Activated CD8-positive, alpha-beta memory T cell treated with anti-CD3 and anti-CD28 coated beads, Interleukin-2, amount 10 ng/mL, durations not matched to agents 7 days and 5 days (primary cell): ENCODE measurements around the gene MFSD2A. TPM values are rescaled to one million over a fixed set of nuclear protein-coding genes. Genes with fewer than 3 reads are reported as not detected.
"Not testable (repeated sequence)": the region's sequence is repeated elsewhere in the genome, so short reads cannot be mapped to it uniquely, and the experiment has no call there.

Experiments used
- ATAC-seq: fragments of 150-1000 bp; cut with Tn5 transposase; one replicate; pipeline ENCODE4 v1.10.0; 2021; ENCODE audit warnings: moderate library complexity
- CTCF ChIA-PET: fragments of 350-600 bp; sonication (Branson Sonifier 250); formaldehyde crosslinking; loops from one replicate; lab custom pipeline; 2021; ENCODE audit warnings: antibody characterized with exemption; lab: Charles Lee
- DNase-seq: peaks from one replicate; pipeline ENCODE4 v3.0.0-alpha.2; 2020
- H3K27ac Mint-ChIP-seq: one replicate; pipeline ENCODE4 v1.8.0; 2021; ENCODE audit warnings: mild to moderate bottlenecking, mixed read lengths
- H3K27me3 Mint-ChIP-seq: one replicate; pipeline ENCODE4 v1.8.0; 2021; ENCODE audit warnings: mixed read lengths
- H3K36me3 Mint-ChIP-seq: one replicate; pipeline ENCODE4 v1.8.0; 2021; ENCODE audit warnings: mild to moderate bottlenecking, mixed read lengths
- H3K4me1 Mint-ChIP-seq: one replicate; pipeline ENCODE4 v1.8.0; 2021; ENCODE audit warnings: mixed read lengths
- H3K4me3 Mint-ChIP-seq: one replicate; pipeline ENCODE4 v1.8.0; 2021; ENCODE audit warnings: mild to moderate bottlenecking, moderate library complexity, mixed read lengths
- H3K9me3 Mint-ChIP-seq: one replicate; pipeline ENCODE4 v1.8.0; 2022; ENCODE audit warnings: low read depth, mixed read lengths
- total RNA-seq, 2 experiments: library from RNA; stranded (reverse); gene quantifications; one replicate each; pipeline ENCODE4 v1.2.3, GENCODE V29; 2021

The MFSD2A gene
- total RNA-seq, 2 experiments from 2014 or later, result 2.9 to 7.0 TPM

- DNase-seq (no peak), ATAC-seq (no peak)
- CTCF ChIA-PET, result interaction anchor here (0.7 to 1.2 kb wide), 2 partner anchors 8 to 9 kb away, joined by 3 read pairs; no protein-coding TSS in a partner anchor
- no peaks in the 10 kb centered on the region for H3K9me3 Mint-ChIP-seq
- H3K27me3 Mint-ChIP-seq, result no peaks in the 10 kb centered on the region
- H3K36me3 Mint-ChIP-seq, result no peaks in the 10 kb centered on the region
- H3K4me1 Mint-ChIP-seq, result no peaks in the 10 kb centered on the region
- H3K4me3 Mint-ChIP-seq, result no peak overlapping the region
- no peak overlapping the region for H3K27ac Mint-ChIP-seq
Measured at GRCh38 chr1:39981945-39982344, 27.0 kb downstream of the MFSD2A start.

GRCh38 chr1:39984480-39984879 is 29.5 kb downstream of the MFSD2A start:
- H3K4me3 Mint-ChIP-seq, result not testable (repeated sequence)

GRCh38 chr1:39984951-39985350 is 30.0 kb downstream of the MFSD2A start:
- H3K9me3 Mint-ChIP-seq, result no peaks in the 10 kb centered on the region
- CTCF ChIA-PET, result interaction anchor here (0.7 kb wide), 1 partner anchor 11 kb away, joined by 3 read pairs; no protein-coding TSS in a partner anchor
- ATAC-seq (no peak), DNase-seq (no peak)
- no peak overlapping the region for H3K4me3 Mint-ChIP-seq
- no peaks in the 10 kb centered on the region for H3K4me1 Mint-ChIP-seq
- no peaks in the 10 kb centered on the region for H3K27me3 Mint-ChIP-seq
- H3K27ac Mint-ChIP-seq, result no peak overlapping the region
- H3K36me3 Mint-ChIP-seq, result no peaks in the 10 kb centered on the region

More at GRCh38 chr1:39984480-39984879, 29.5 kb downstream of the MFSD2A start:
- H3K4me1 Mint-ChIP-seq, H3K27me3 Mint-ChIP-seq, H3K36me3 Mint-ChIP-seq, H3K27ac Mint-ChIP-seq, DNase-seq, ATAC-seq, H3K9me3 Mint-ChIP-seq: not testable (repeated sequence)
- CTCF ChIA-PET, result interaction anchor here (0.7 to 1.0 kb wide), 2 partner anchors 12 to 89 kb away, joined by 3 to 5 read pairs; no protein-coding TSS in a partner anchor

- Mint-ChIP-seq H3K9me3 (no peaks in the 10 kb centered on the region), H3K36me3 (no peaks in the 10 kb centered on the region)
- no peak for ATAC-seq
Measured at GRCh38 chr1:39987869-39988268, 32.9 kb downstream of the MFSD2A start.

GRCh38 chr1:39988618-39989343 is 33.8 kb downstream of the MFSD2A start:
- Mint-ChIP-seq H3K9me3 (no peaks in the 10 kb centered on the region), H3K27me3 (no peaks in the 10 kb centered on the region), H3K27ac (no peak overlapping the region), H3K4me1 (no peaks in the 10 kb centered on the region), H3K36me3 (no peaks in the 10 kb centered on the region), H3K4me3 (no peak overlapping the region)
- CTCF ChIA-PET, result no interaction called here
- ATAC-seq (no peak), DNase-seq (no peak)

More at GRCh38 chr1:39987869-39988268, 32.9 kb downstream of the MFSD2A start:
- CTCF ChIA-PET, result interaction anchor here (0.6 kb wide), 1 partner anchor 14 kb away, joined by 3 read pairs; no protein-coding TSS in a partner anchor
- H3K4me1 Mint-ChIP-seq, result no peaks in the 10 kb centered on the region
- H3K4me3 Mint-ChIP-seq, result no peak overlapping the region
- H3K27me3 Mint-ChIP-seq, result no peaks in the 10 kb centered on the region
- H3K27ac Mint-ChIP-seq, result no peak overlapping the region
- DNase-seq, result no peak

- H3K36me3 Mint-ChIP-seq, result no peaks in the 10 kb centered on the region
- no peaks in the 10 kb centered on the region for H3K9me3 Mint-ChIP-seq
- H3K4me1 Mint-ChIP-seq, result no peaks in the 10 kb centered on the region
- ATAC-seq (no peak), DNase-seq (no peak)
- no peak overlapping the region for H3K27ac Mint-ChIP-seq
- CTCF ChIA-PET, result no interaction called here
- H3K4me3 Mint-ChIP-seq, result no peak overlapping the region
- no peaks in the 10 kb centered on the region for H3K27me3 Mint-ChIP-seq
Measured at GRCh38 chr1:39990428-39990827, 35.5 kb downstream of the MFSD2A start.

GRCh38 chr1:39992234-39992633 is 37.3 kb downstream of the MFSD2A start:
- Mint-ChIP-seq H3K36me3 (no peaks in the 10 kb centered on the region), H3K4me3 (no peak overlapping the region), H3K27me3 (no peaks in the 10 kb centered on the region), H3K9me3 (no peaks in the 10 kb centered on the region), H3K27ac (no peak overlapping the region), H3K4me1 (peaks cover 11% of the 10 kb centered on the region)
- CTCF ChIA-PET, result interaction anchor here (0.7 to 1.0 kb wide), 2 partner anchors 90 to 1054 kb away, joined by 3 read pairs; no protein-coding TSS in a partner anchor
- ATAC-seq, result no peak
- no peak for DNase-seq

- ATAC-seq (no peak), DNase-seq (no peak)
- Mint-ChIP-seq H3K27me3 (no peaks in the 10 kb centered on the region), H3K4me1 (peaks cover 11% of the 10 kb centered on the region), H3K36me3 (no peaks in the 10 kb centered on the region), H3K27ac (no peak overlapping the region), H3K4me3 (no peak overlapping the region), H3K9me3 (no peaks in the 10 kb centered on the region)
- CTCF ChIA-PET, result interaction anchor here (0.7 kb wide), 1 partner anchor 1055 kb away, joined by 3 read pairs; no protein-coding TSS in a partner anchor
Measured at GRCh38 chr1:39992888-39993287, 37.9 kb downstream of the MFSD2A start.

GRCh38 chr1:39995973-39996393 is 41.0 kb downstream of the MFSD2A start:
- Mint-ChIP-seq H3K9me3 (no peaks in the 10 kb centered on the region), H3K4me1 (peaks cover 11% of the 10 kb centered on the region), H3K27ac (no peak overlapping the region), H3K4me3 (no peak overlapping the region), H3K27me3 (no peaks in the 10 kb centered on the region), H3K36me3 (no peaks in the 10 kb centered on the region)
- DNase-seq, result no peak
- peak; percentile 65 for ATAC-seq
- CTCF ChIA-PET, result interaction anchor here (1.0 to 1.2 kb wide), 2 partner anchors 27 to 36 kb away, joined by 3 to 4 read pairs; no protein-coding TSS in a partner anchor

- Mint-ChIP-seq H3K27me3 (no peaks in the 10 kb centered on the region), H3K9me3 (no peaks in the 10 kb centered on the region), H3K36me3 (no peaks in the 10 kb centered on the region), H3K4me3 (no peak overlapping the region), H3K27ac (no peak overlapping the region), H3K4me1 (peaks cover 11% of the 10 kb centered on the region)
- no peak for DNase-seq
- no peak for ATAC-seq
- CTCF ChIA-PET, result no interaction called here
Measured at GRCh38 chr1:39996396-39997004, 41.6 kb downstream of the MFSD2A start.

- H3K27ac Mint-ChIP-seq, result no peak overlapping the region
- CTCF ChIA-PET, result interaction anchor here (1.2 to 1.3 kb wide), 2 partner anchors 28 to 82 kb away, joined by 4 to 5 read pairs; no protein-coding TSS in a partner anchor
- no peak for ATAC-seq
Measured at GRCh38 chr1:40001456-40001855, 46.5 kb downstream of the MFSD2A start.

GRCh38 chr1:40003156-40004093 is 48.5 kb downstream of the MFSD2A start:
- no peak for DNase-seq
- no peak overlapping the region for H3K27ac Mint-ChIP-seq
- CTCF ChIA-PET, result interaction anchor here (0.6 to 1.3 kb wide), 5 partner anchors 8 to 183 kb away, joined by 3 to 4 read pairs (median 3); no protein-coding TSS in a partner anchor
- H3K4me3 Mint-ChIP-seq, result no peak overlapping the region
- H3K4me1 Mint-ChIP-seq, result peaks cover 5% of the 10 kb centered on the region
- no peaks in the 10 kb centered on the region for H3K9me3 Mint-ChIP-seq
- H3K36me3 Mint-ChIP-seq, result no peaks in the 10 kb centered on the region
- no peaks in the 10 kb centered on the region for H3K27me3 Mint-ChIP-seq
- ATAC-seq, result no peak

More at GRCh38 chr1:40001456-40001855, 46.5 kb downstream of the MFSD2A start:
- H3K36me3 Mint-ChIP-seq, result no peaks in the 10 kb centered on the region
- H3K4me3 Mint-ChIP-seq, result no peak overlapping the region
- no peaks in the 10 kb centered on the region for H3K9me3 Mint-ChIP-seq
- no peaks in the 10 kb centered on the region for H3K27me3 Mint-ChIP-seq
- DNase-seq, result no peak
- H3K4me1 Mint-ChIP-seq, result peaks cover 7% of the 10 kb centered on the region

GRCh38 chr1:40004857-40005256 is 49.9 kb downstream of the MFSD2A start:
- CTCF ChIA-PET, result no interaction called here
- H3K9me3 Mint-ChIP-seq, result no peaks in the 10 kb centered on the region

More at GRCh38 chr1:40004857-40005256, 49.9 kb downstream of the MFSD2A start:
- H3K27ac Mint-ChIP-seq, result no peak overlapping the region
- H3K4me3 Mint-ChIP-seq, result no peak overlapping the region
- ATAC-seq (no peak), DNase-seq (no peak)
- no peaks in the 10 kb centered on the region for H3K36me3 Mint-ChIP-seq
- no peaks in the 10 kb centered on the region for H3K27me3 Mint-ChIP-seq
- peaks cover 5% of the 10 kb centered on the region for H3K4me1 Mint-ChIP-seq
